ENCODE measurements around the gene IGSF1.

DNA sequence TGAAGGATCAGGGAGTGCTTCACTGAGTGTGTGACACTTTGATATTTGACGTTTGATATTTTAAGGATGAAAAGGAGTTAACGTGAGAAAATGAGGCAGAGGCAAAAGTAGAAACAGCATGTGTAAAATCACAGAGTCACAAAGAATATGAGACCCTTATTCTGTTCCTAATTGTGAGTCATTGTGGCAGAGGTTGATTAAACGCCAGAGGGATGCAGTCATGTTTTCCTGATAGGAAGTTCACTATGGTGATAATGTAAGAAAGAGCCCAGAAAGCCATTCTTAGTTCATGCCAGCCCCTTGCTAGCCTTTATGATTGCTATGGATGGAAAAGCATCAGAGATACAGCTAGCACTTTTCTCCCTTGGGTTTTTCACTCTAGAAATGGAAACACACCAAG lies 33.5 kb upstream of the IGSF1 start:
- TF ChIP-seq POLR2A (IDR thresholded peaks at IDR 0.05) (no peak), CTCF (IDR thresholded peaks at IDR 0.05) (no peak)

All from thyroid gland (tissue), 4 donors.